Epidermal melanocyte (primary cell): ENCODE results near the gene HAL.
"Not testable (repeated sequence)": the region's sequence is repeated elsewhere in the genome, so short reads cannot be mapped to it uniquely, and the experiment has no call there.

Source experiments
- DNase-seq: peaks from one replicate; pipeline ENCODE4 v3.0.0; 2011; ENCODE audit warnings: low spot score; ENCODE audit not compliant: insufficient read length

The HAL gene

GRCh38 chr12:95977764-95978305 is 18.3 kb downstream of the HAL start:
- DNase-seq = no peak

GRCh38 chr12:95976416-95976832 is 19.7 kb downstream of the HAL start:
- DNase-seq = no peak

- no peak for DNase-seq
These were observed 20.7 kb downstream of the HAL start for GRCh38 chr12:95975491-95975890.

- DNase-seq = no peak
These were observed 21.8 kb downstream of the HAL start for GRCh38 chr12:95974358-95974757.

- DNase-seq = no peak
These were observed 23.2 kb downstream of the HAL start for GRCh38 chr12:95972832-95973456.

GRCh38 chr12:95970905-95971304 is 25.2 kb downstream of the HAL start:
- no peak for DNase-seq

GRCh38 chr12:95969116-95969515 is 27.0 kb downstream of the HAL start:
- not testable (repeated sequence) for DNase-seq

- no peak for DNase-seq
These were observed 28.8 kb downstream of the HAL start for GRCh38 chr12:95967301-95967700.

GRCh38 chr12:95966287-95966870 is 29.8 kb downstream of the HAL start:
- DNase-seq = no peak

- no peak for DNase-seq
These were observed 33.0 kb downstream of the HAL start for GRCh38 chr12:95963096-95963495.

- no peak for DNase-seq
These were observed 33.9 kb downstream of the HAL start for GRCh38 chr12:95962222-95962621.

- DNase-seq = no peak
These were observed 35.9 kb downstream of the HAL start for GRCh38 chr12:95960241-95960640.

GRCh38 chr12:95959107-95959506 is 37.0 kb downstream of the HAL start:
- DNase-seq = no peak

GRCh38 chr12:95956557-95957145 is 39.5 kb downstream of the HAL start:
- no peak for DNase-seq

- no peak for DNase-seq
These were observed 40.5 kb downstream of the HAL start for GRCh38 chr12:95955549-95956159.

- DNase-seq = no peak
These were observed 43.1 kb downstream of the HAL start for GRCh38 chr12:95953000-95953399.

- no peak for DNase-seq
These were observed 44.6 kb downstream of the HAL start for GRCh38 chr12:95951515-95951914.

GRCh38 chr12:95949477-95950206 is 46.5 kb downstream of the HAL start:
- no peak for DNase-seq

- no peak for DNase-seq
These were observed 51.9 kb downstream of the HAL start for GRCh38 chr12:95944108-95944704.

GRCh38 chr12:95943330-95943842 is 52.8 kb downstream of the HAL start, which contains the start of gene AMDHD1:
Gene AMDHD1, plus strand, starts transcription at chr12:95943331. Its CDS starts 68 bp downstream, at chr12:95943399.
- DNase-seq = peak; percentile 24
